HL-60/S4 treated with phorbol 12-myristate 13-acetate at 8.2 ng/mL for 4 days and 3 days (cell line): ENCODE data around the gene SLC2A6.

Source experiments
- in situ Hi-C: fragments of 300-500 bp; cut with MboI; formaldehyde crosslinking; loops from 2 replicates; pipeline ENCODE4 v1.15.0; 2022; ENCODE audit warnings: low sequenced_read_pairs

SLC2A6 gene

GRCh38 chr9:133448487-133448972 lies 30.4 kb downstream of the SLC2A6 start:
- in situ Hi-C loops = no loop called here

- in situ Hi-C loops = no loop called here
Observed at GRCh38 chr9:133445293-133445969, 33.5 kb downstream of the SLC2A6 start.

GRCh38 chr9:133443982-133444381 lies 34.9 kb downstream of the SLC2A6 start:
- in situ Hi-C loops = no loop called here

GRCh38 chr9:133443248-133443647 lies 35.7 kb downstream of the SLC2A6 start:
- in situ Hi-C loops = no loop called here

GRCh38 chr9:133441571-133441970 lies 37.3 kb downstream of the SLC2A6 start:
- in situ Hi-C loops = no loop called here

- in situ Hi-C loops = no loop called here
Observed at GRCh38 chr9:133440874-133441273, 38.0 kb downstream of the SLC2A6 start.

- in situ Hi-C loops = no loop called here
Observed at GRCh38 chr9:133439337-133439736, 39.6 kb downstream of the SLC2A6 start.

- in situ Hi-C loops = no loop called here
Observed at GRCh38 chr9:133437753-133438531, 41.0 kb downstream of the SLC2A6 start.

GRCh38 chr9:133436681-133437080 lies 42.2 kb downstream of the SLC2A6 start:
- in situ Hi-C loops = no loop called here

- in situ Hi-C loops = no loop called here
Observed at GRCh38 chr9:133433351-133433843, 45.5 kb downstream of the SLC2A6 start.

GRCh38 chr9:133430244-133430643 lies 48.7 kb downstream of the SLC2A6 start:
- in situ Hi-C loops = no loop called here

GRCh38 chr9:133429641-133430161 lies 49.2 kb downstream of the SLC2A6 start:
- in situ Hi-C loops = no loop called here

- in situ Hi-C loops = no loop called here
Observed at GRCh38 chr9:133429214-133429613, 49.7 kb downstream of the SLC2A6 start.

GRCh38 chr9:133428617-133429101 lies 50.2 kb downstream of the SLC2A6 start:
- in situ Hi-C loops = no loop called here

GRCh38 chr9:133427658-133428348 lies 51.1 kb downstream of the SLC2A6 start:
- in situ Hi-C loops = no loop called here

- in situ Hi-C loops = no loop called here
Observed at GRCh38 chr9:133426011-133426410, 52.9 kb downstream of the SLC2A6 start.

GRCh38 chr9:133425049-133425632 lies 53.8 kb downstream of the SLC2A6 start:
- in situ Hi-C loops = no loop called here

GRCh38 chr9:133424187-133424586 lies 54.7 kb downstream of the SLC2A6 start:
- in situ Hi-C loops = no loop called here

- in situ Hi-C loops = no loop called here
Observed at GRCh38 chr9:133423216-133423615, 55.7 kb downstream of the SLC2A6 start.

GRCh38 chr9:133421615-133422542 lies 57.0 kb downstream of the SLC2A6 start, which contains the start of gene ADAMTS13:
ADAMTS13 (plus strand) TSS chr9:133422367; CDS start chr9:133422444, 77 bp downstream.
- in situ Hi-C loops = no loop called here
